SU-DHL-6 (cell line): Measurements from ENCODE around the gene KNCN.

Experiments used
- EZH2phosphoT487 ChIP-seq: fragments of 200-600 bp; sonication (generic), shearing (Covaris generic); conservative IDR thresholded peaks from 2 replicates; pipeline ENCODE4 v1.6.1; 2018; ENCODE audit warnings: mild to moderate bottlenecking, antibody characterized with exemption, low read length, moderate library complexity, mixed read lengths
- TF ChIP-seq, protein P1 (sequence below): fragments of 200-600 bp; sonication (generic); IDR thresholded peaks from one replicate; pipeline ENCODE4 v1.5.1; 2017; ENCODE audit warnings: antibody characterized with exemption, mild to moderate bottlenecking, low read length, moderate library complexity; ENCODE audit not compliant: insufficient read depth, poor library complexity, severe bottlenecking

DNA sequence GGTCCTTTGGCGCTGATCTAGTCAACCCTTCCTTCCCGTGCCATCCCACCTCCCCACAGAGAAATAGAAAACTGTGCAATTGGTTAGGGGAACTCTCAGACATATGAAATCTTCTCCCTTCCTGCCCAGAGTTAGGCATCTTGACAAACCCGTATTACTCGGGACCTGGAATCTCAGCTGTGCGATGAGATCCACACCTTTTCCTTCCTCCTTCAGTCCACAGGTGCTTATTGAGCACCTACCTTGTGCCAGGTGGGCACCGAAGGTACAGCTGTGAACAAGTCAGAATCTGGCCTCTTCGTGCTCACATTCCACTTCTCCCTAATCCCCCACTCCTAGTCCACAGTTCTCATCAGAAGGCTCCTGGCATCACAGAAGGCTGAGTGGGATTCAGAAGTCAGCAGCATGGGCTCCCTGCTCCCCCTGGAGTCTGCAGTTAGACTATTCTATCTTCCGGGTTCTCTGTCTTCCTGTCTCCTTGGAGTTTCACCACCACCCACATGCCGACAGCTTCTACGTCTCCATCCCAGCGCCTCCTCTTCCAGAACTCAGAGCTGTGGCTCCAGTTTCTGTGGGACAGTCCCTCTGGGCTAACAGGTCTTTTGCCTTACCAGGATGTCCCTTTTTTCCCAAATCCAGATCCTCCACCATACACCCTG, 23.0 kb downstream of the KNCN start:
- TF ChIP-seq, protein P1, sequence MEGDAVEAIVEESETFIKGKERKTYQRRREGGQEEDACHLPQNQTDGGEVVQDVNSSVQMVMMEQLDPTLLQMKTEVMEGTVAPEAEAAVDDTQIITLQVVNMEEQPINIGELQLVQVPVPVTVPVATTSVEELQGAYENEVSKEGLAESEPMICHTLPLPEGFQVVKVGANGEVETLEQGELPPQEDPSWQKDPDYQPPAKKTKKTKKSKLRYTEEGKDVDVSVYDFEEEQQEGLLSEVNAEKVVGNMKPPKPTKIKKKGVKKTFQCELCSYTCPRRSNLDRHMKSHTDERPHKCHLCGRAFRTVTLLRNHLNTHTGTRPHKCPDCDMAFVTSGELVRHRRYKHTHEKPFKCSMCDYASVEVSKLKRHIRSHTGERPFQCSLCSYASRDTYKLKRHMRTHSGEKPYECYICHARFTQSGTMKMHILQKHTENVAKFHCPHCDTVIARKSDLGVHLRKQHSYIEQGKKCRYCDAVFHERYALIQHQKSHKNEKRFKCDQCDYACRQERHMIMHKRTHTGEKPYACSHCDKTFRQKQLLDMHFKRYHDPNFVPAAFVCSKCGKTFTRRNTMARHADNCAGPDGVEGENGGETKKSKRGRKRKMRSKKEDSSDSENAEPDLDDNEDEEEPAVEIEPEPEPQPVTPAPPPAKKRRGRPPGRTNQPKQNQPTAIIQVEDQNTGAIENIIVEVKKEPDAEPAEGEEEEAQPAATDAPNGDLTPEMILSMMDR = no peak
- no peak for TF ChIP-seq EZH2phosphoT487
